Hematopoietic multipotent progenitor cell treated with erythropoietin and hydrocortisone succinate and interleukin-3 and kit ligand, for 17 days (in vitro differentiated cells): ENCODE measurements around the gene TNS1.

ENCODE experiments used
- DNase-seq: peaks from one replicate; pipeline ENCODE4 v3.0.0-alpha.2; 2015; ENCODE audit warnings: low spot score

The TNS1 gene

DNA sequence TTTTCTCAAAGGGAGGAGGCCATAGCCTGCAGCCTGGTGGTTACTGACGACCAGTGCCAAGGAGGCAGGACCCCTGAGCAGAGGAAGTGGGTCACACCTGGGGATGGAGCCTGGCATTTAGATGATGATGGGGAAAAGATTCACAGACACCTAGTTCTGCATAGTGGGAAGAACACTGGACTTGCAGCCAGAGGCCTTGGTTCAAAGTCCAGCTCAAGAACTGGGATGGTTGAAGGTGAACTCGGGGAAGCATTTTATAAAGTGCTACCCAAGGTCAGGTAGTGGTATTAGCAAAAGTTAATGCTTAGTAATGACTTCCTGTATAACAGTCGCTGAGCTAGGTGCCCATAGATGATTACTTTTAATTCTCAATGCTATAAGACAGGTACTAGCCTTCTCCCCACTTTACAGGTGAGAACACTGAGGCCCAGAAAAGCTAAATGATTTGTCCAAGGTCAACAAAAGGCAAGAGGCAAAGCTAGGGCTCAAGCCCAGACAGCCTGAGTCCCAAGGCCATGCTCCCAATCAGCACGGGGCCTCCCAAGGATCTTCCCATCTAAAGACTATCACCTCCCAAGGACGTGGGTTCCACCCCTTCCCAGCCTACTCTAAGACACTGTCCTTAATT is 134.4 kb downstream of the TNS1 start:
- no peak for DNase-seq

DNA sequence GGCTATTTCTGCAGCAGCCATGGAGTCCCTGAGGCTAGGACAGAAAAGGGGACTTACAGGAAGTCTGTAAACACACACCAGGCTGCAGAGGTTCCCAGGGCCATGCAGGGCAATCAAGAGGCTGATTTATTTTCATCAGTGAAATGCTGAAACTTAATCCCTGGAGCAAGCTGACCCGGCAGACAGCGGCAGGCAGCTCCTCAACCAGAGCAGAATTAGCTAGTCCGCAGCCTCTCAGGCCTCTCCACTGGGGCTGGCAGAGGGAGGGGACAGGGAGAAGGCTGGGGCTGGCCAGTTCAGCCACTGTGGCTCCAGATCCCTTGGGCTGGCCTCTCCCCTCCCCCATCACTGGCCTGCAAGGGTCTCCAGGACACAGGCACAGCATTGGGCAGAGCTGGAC is 136.3 kb downstream of the TNS1 start:
- DNase-seq = no peak

DNA sequence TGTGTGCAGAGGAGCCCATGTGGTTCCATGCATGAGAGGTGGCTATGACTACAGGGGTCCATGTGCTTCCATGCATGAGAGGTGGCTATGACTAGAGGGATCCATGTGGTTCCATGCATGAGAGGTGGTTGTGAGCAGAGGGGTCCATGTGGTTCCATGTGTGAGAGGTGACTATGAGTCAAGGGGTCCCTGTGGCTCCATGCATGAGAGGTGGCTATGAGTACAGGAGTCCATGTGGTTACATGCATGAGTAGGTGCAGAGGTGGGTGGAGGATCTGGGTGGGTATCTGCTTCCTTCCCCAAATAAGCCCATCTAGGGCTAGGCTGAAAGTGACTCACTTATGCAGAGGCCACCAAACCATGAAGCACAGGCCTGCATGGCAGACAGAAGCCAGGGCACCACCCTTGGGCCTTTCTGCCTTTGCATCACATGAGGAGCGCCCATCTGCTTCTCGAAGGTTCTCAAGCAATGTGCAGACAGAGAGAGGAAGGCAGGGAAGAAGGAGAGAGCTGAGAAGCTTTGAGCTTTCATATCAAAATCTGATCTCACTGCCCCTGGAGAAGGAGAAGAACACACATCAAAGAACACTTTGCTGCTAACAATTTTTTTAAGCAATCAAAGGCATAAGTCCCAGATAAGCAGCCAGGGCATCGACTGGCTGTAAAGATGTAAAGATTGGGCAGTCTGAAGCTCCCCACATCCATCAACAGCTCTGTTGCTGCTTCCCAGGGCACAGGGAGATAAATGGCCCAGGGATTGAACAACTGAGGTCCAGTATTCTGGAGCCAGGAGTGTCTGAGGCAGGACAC is 137.6 kb downstream of the TNS1 start:
- DNase-seq = no peak

DNA sequence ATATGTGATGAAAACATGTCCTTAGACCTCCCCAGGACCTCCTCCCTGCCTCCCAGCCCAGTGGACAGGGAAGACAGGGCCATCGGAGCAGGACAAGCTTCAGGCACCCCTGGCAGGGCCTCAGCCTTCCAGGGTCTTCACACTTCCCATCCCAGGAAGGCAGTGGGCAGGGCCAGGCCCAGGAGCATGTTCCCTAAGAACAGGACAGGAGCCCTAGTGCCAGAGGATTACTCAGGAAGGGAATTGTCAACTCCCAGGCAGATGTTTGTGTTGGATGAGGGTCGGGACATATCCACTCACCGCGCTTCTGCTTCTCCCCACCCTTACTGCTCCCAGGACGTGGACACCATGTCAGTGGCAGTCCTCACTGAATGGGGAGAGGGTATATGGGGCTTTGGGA is 138.9 kb downstream of the TNS1 start:
- no peak for DNase-seq

DNA sequence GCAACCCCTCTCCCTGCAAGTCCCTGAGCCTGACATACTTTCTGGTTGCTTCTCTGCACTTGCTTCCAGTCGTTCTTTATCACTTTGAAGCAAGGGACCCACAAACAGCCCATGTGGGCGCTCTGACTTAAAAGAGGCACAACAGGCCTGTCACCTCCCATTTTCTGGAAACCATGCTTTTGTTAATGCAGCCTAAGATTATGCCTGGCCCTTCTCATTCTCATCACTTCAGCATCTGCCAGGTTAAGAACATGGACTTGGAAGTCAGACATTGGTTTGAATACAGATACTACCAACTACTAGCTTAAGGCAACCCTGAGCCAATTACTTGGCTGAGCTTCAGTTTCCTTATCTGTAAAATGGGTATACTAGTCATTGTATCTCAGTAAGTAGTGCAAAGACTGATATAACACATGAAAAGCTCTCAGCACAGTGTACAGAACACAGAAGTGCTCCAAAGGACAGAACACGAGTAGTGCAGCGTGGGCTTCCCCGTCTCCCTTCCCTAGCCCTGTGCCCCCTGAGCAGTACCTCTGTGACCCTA is 141.4 kb downstream of the TNS1 start:
- peak; percentile 60 for DNase-seq

DNA sequence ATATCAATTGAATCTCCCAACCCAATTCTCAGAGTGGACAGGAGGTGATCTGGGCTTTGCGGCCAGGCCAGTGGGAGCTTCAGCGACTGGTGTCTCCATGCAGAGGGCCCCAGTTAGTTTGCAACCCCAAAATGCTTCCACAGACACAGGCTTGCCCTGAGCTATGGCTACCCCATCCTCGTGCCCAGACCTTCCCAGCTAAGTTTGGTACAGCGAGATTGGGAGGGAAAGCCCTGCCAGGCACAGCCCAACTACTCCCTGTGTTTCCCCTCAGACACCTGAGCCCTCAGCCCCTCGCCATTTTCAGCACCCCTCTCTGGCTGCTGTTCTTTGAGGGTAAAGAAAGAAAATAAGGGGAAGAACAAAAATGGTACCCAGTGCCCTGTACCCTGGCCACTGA is 142.9 kb downstream of the TNS1 start:
- DNase-seq = no peak

DNA sequence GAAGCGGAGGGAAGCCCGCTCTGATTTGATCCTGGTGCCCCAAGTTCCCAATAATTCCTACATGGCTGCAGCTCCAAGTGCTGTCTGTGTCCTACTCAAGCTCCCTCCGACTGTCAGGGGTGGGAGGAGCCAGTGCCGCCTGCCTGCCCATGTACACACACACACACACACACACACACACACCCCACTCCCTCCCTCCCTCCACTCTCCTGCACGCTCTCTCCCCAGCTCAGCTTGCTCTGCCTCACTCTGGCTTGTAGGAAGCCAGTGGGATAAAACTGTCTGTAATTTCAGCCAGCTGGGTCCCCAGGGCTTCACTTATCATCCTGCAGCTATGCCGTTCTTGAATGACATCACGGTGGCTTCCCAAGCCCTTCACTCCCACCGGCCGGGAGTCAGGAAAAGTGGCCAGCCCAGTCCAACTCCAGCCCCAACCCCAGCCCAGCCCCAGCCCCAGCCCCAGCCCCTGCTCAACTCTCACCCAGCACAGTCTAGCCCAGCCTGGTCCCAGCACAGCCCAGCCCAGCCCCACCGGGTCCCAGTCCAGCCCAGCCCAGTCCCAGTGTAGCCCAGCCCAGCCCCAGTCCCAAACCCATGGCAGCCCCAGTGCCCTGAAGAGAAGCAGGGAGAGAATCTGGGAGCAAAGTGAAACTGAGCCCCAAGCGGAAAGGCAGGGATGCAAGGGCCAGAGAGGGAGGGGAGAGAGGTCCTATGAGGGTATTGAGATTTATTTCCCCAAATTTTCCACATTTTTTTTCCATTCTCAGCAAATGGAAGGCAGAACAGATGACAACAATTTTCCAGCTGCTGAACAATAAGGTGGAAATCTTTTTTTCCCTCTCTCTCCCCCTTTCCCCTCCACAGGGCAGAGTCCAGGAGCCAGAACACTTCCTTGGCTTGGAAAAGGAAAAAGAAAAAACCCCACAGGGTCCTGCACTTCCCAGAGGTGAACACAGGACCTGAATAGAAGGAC is 144.0 kb downstream of the TNS1 start:
- DNase-seq = no peak

DNA sequence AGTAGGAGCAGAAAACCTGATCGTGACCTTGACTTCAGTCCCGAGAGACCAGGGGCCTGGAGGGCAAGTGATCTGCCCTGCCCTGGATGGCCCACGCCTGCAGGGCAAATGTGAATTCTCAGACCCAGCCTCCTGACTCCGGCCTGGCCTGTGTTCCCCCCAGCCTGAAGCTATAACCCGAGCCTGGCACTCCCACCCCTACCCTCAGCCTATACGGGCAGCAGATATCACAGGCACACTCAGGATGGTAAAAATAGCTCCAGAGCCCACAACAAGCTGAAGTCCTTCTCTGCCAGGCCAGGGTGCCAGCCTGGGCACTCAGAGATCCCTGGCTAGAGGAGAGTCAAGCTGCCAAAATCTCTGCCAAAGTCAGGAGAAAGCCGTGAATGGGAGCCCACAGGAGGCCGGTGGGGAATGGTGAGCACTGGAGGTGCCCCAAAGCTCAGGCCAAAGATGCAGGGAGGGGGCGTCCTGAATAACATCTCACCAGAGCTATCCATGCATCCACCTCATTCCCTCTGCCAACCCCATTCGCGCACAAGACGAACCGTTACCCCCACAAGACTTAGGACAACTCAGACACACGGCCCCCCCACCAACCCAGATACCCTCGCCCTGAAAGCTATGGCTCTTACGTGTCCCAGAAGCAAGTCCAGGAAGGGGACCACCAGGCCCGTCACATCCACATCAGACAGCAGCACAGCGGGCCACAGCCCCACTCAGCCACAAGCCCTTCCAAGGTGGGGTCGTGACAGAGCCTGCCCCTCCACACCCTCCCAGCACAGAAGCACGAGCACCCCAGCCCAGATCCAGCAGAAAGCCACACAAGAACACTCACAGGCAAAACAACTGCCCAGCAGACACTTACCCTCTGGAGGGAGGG is 144.9 kb downstream of the TNS1 start:
- DNase-seq = no peak

DNA sequence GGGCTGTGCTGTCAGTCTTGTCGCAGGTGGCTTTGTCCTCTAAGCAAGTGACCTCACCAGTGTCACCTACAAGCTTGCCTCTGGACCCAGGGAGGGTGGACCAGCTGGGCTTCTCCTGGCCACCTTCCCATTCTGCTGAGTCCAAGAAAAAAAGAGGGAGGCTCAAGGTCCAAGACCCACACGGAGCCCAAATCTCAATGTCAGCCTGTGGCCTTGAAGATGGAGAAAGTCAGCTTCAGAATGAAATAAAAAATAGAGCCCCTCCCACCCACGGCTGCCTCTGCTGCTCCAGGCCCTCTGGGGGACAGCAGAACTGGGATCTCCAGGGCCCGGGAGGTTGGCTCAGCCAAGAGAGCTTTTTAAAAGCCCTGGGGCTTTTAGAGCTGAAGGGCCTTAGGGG is 145.9 kb downstream of the TNS1 start:
- DNase-seq = no peak

DNA sequence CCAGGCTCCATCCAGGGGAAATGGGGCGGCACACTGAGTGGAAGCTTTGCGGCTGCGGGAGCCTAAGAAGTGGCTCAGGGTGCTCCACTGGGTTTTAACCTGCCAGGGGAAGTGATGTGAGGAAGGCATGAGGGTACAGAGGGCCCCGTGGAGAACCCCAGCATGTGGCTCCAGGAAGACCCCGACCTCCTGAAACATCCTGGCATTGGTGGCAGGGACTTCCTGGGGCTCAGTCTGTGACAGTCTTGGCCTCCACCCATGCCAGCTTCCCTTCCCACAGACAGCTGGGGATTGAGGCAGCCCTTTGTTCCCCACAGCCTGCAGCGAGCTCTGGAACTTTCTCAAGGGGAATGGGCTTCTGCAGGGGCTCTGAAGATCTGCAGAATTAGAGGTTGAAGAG is 146.6 kb downstream of the TNS1 start:
- DNase-seq = no peak

DNA sequence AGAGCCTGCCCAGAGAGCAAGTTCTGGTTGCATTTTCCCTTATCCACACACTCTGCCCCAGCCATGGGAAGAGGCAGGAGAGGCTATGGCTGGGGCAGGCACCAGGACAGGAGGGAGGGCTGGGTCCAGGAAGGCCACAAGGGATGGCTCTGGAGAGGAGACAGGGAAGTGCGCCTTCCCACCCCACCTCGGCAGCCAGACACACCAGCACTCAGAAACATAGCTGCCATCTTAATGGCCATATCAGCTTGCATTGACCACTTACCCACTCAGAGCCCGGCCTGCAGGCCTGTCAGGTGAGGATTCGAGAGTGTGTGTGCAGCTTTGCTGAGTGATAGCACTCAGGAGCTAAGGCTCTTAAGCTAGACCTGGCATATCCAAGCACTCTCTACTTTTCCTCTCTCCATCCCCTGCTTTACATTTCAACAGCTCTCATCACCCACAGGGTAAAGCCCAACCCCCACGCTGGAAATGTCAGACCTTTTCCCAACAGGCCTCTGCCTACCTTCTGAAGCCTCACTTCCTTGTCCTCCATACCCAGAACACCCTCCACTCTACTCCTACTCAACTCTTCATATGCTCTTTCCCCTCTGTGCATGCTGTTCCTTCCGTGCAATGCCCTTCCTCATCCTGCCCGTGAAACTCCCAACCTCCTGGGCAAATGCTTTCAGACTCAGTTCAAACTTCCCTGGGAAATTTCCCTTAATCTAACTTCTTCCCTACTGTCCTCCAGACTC is 147.9 kb downstream of the TNS1 start:
- no peak for DNase-seq

DNA sequence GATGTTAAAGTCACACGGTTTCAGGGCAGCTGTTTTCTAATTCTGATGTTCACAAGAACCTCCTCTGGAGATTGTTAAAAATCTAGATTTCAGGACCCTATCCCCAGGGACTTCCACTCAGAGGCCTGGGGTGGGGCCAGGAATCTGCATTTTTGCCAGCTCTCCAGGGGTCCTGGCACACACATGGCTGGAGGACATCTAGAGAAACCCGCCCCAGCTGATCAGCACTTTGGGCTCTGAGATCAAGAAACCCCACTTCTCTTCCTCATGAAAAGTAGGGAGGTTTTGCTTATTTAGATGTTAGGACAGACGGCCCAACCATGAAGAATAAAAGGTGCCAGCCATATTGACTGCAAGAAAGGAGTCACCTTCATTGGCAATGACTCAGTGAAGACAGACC is 148.8 kb downstream of the TNS1 start:
- no peak for DNase-seq

DNA sequence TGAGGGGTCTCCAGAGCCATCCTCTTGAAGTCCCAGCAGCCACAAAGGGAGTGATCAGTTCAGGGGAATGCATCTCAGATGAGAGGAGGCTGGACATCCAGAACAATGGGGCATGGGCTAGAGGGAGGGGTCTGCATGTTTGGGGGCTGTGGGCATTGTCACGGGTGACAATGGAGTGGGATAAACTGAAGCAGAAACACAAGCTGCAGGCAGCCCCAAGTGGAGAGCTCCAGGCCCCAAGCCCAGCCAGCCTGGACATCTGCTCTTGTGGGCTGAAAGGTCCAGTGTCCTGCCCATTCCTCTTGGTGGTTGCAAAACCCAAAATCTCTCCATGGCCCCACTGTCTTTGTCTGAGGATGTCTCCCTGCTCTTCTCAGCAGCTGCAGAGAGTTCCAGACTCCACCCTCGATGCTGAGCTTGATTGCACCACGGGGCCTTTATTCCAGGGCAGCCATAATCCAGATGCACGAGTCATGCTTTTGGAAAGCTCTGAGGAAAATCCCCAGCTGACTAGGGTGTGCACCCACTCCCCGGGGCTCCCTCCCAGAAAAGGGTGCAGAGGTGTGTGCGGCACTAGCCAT is 149.4 kb downstream of the TNS1 start:
- DNase-seq = no peak

DNA sequence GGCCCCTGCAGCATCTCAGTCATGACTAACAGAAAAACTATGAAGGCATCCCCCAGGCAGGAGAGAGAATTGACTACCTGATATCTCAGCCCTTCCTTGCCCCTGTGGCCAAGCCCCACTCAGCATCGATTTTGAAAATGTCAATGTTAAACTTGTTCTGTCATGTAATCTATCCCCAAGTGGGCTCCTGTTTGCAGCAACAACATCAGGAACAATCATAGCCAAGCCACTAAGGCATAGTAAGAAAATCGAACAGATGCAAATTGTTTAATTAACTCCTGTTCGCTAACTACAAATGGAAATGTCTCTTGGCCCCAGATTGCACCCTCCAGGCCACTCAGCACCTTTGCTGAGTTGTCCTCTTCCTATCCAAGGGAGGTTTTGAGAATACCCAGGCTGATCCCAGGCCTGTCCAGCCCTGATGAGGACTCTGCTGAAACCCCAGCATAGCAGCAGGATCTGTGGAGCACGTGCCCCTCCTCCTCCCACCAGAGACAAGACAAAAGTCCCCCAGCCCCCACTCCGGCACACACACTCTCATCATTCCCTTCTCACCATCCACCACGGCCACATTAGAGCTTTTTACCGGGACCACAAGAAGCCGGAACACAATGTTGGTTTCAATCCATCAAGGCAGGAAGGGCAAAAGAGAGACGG is 150.1 kb downstream of the TNS1 start:
- no peak for DNase-seq

DNA sequence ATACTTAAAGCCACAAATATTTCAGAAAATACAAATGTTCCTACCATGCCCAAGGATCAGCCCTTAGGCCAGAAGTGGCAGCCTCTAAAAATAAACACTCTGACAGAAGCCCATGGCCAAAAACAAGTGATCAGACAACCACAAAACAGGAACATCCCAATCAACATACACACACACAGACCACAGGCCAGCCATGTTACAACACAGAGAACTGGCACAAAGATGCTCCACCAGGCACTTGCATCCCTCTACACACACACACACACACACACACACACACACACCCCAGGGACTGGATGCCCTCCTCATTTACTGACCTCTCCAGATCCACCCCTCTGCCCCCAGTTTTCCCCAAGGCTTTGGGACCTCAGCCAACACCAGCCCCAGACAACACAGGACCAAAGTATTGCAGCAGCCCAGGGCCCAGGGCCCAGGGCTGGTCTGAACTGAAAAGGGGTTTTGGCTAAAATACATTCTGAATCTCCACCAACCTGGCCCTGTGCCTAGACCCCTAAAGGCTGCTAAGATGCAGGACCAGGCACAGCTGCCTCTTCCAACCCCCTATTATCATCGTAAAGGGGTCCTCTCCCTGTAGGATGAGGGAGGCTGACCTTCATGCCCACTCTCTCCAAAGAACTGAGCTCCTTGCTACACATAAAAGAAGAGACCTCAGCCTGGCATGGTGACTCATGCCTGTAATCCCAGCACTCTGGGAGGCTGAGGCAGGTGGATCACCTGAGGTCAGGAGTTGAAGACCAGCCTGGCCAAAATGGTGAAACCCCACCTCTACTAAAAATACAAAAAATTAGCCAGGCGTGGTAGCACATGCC is 151.4 kb downstream of the TNS1 start:
- no peak for DNase-seq

DNA sequence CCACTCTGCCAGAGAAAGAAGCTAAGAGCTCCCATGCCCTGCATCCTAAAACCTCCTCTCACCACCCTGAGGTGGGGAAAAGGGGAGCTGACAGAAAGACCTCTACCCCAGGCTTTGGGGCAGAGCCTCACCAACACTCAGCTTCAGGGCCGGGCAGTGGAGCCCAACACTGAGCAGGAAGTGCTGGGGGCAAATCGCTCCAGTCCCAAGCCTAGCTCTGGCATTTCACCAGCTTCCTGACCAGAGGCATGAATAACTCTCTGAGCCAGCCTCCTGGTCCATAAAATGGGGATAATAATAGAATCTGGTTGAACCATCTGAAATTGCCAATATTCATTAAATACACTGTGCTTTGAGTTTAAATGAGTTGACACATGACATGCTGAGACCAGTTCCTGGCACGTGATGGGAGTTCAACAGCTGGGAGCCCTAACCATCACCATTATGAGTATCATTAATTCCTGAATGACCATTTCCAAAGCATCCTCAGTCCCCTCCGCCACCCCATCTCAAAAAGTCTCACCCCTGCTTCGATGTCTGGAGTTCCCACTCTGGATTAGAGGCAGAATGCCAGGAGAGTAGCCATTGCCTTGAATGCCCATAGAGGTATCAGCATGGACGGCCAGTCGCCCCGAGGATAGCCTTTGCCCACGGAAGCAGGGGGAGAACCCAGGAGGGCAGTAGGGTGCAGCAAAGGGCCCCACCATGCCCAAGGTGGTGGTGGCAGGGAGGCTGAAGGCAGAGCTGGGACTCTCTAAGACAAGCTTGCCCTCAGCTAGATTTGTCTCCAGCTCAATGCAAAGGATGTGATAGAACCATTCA is 153.4 kb downstream of the TNS1 start:
- no peak for DNase-seq

DNA sequence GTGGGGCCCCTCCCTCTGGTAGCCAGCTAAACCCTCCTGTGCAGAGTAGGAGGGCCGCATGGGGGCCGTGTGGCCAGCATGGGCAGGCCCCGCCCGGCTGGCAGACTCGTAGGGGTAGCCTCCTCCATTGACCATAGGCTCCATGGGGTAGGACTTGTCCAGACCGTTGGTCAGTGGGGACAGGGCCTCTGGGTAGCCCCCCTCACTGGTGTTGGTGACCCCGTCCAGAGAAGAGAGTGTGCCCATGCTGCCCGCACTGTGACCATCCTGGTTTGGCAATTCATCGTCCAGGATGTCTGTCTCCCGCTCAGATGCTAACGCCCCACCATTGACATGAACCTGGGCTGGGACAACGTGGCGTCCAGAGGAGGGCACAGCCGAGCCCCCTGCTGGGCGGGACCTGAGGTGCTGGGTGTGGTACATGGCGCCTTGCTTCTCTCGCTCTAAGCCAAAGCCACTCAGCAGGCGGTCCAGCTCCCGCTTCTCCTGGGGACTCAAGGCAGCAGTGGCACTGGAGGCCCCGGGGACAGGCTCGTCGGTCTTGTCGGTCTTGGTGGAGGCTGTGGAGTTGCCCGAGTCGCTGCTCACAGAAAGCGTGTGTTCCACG is 154.3 kb downstream of the TNS1 start:
- DNase-seq = no peak
